Effector CD4-positive, alpha-beta T cell (primary cell): Measurements from ENCODE around the gene BCL10.
A peak's percentile ranks its signal among the peaks of the same experiment; 100 is the strongest.
"Not testable (repeated sequence)": the region's sequence is repeated elsewhere in the genome, so short reads cannot be mapped to it uniquely, and the experiment has no call there.

Experiments
- DNase-seq: peaks from one replicate; pipeline ENCODE4 v3.0.0-alpha.2; 2020

The BCL10 gene

DNA sequence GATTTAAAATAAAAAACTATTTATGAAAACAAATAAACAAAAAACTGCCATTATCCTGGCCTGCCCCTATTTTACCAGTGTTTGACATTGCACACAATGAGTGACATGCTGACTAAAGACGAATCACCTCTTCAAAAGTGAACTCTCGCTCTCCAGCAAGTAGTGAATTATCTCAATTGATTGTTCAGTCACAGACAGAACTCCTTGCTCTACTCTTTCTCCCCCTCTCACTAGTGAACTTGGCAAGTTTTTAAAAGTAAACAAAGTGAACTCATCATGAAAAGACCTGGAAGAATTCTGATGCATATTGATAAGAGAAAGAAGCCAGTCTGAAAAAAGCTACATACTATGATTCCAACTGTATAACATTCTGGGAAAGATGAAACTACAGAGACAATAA, 12.3 kb downstream of the BCL10 start:
- no peak for DNase-seq

DNA sequence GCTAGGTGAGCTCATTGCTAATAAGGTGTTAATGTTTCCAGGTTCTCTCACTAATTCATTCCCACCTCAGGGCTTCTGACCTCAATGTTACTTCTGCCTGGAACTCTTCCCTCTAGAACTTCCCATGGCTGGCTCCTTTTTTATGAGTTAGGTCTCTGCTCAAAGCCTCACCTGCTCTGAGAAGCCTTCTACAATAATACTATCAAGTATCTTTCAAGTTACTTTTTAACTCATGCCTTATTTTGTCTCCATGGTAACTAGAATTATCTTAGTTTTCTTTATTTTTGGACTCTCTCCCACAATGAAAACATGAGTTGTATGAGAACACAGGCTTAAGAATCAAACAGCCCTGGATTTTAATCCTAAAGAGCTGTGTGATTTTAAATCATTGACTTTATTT, 13.4 kb downstream of the BCL10 start:
- no peak for DNase-seq

DNA sequence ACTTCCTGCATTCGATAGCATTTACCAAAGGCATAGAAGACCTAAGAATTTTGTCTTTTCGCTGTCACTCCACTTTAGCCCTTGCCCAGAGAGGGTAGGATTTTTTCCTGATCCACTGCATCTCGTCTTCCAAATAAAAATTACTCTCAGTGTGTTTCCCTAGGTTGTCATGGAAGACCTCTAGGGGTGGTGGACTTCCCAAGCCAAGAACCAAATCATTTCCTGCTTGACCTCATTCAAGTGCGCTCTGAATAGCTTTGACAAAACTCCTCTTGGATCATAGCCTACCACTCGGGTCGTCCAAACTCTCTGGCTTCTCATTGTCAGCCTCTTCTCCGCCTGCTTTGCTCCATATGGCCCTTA, 16.5 kb downstream of the BCL10 start:
- no peak for DNase-seq

DNA sequence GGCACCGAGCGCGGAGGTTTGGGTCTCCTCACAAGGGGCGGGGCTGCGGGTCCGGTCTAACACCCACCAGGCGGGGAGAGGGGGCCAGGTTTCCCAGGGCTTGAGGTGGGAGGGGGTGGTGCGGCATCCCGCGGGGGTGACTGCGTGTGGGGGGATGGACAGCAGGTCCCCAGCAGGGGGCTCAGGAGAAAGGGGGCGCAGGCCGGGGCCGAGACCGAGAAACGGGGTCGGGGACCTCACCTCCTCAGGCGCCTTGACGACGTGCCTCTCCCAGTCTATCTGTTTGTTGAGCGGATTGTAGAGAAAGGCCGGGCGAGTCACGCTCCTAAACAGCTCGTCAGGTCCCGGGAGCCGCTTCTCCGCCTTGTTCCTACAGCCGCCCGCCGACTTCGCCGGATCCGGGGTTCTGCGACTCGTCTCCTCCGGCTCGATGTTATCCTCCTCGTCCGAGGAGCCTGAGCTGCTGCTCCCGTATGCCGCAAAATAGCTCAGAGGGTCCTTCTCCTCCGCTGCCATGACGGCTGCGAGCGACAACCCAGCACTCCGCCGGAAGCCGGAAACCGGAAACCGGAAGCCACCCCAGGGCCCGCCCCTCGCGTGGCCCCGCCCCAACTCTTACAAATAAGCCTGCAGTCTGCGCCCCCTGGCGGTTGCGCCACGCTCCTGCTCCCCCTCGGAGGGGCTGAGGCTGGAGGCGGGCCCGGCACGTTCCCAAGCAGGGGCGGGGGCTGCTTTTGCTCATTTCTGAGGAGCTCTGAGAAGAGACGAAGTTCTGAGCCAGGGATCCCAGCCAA, 17.1 kb downstream of the BCL10 start, which contains the start of gene C1orf52:
TSS of gene C1orf52 (minus strand) at position 545 of the 794 bp plus-strand sequence. CDS start at position 516, 29 bp downstream.
- peak; percentile 96 for DNase-seq

DNA sequence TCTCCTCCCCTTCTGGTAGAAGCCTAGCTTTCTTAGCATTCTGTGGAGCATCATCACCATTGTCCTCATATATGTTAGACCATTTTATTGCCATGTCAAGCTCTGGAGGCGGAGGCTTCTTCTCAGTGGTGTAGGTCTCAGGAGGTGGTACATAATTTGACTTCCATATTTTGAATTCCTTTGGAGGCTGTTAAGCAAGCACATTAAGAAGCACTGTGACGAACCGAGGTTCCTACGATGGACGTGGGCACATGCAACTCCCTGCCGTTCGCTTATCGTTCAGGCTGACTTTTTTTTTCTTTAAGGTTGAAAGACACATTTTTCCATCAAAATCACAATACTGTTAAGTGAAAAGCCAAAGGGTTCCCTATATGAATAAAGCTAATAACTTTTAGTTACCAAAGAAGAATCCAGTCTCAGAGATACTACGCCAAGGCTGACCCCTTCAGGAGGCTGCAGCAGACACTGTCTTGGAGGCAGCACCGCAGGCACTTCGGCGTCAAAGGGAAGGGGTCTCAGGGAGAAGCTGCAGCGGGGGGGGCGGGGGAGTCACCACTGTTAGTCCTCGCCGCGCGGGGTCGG, 17.8 kb downstream of the BCL10 start:
- DNase-seq, result no peak

DNA sequence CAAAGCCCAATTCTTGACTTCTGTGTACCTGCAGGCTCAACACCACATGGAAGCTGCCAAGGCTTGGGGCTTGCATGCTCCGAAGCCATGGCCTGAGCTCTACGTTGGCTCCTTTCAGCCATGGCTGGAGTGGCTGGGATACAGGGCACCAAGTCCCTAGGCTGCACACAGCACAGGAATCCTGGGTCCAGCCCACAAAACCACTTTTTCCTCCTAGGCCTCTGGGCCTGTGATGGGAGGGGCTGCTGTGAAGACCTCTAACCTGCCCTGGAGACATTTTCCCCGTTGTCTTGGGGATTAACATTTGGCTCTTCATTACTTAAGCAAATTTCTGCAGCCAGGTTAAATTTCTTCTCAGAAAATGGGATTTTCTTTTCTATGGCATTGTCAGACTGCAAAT, 27.4 kb downstream of the BCL10 start:
- not testable (repeated sequence) for DNase-seq

DNA sequence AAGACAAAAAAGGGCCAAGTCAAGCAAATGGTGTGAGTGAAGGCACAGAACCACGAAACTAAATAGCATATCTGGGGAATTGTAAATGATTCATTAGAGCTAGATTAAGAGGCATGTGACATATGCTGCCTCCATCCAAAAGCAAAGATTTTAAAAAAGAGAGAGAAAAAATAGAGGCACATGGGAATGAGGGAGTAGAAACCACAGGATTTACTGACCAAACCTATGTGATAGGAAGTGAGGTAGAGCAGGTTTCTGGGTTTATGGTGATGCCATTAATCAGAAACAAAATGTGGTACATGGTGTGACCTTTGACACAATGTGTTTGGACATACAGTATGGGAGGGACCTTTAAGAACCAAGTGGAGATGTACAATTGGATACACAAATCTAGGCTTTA, 30.5 kb downstream of the BCL10 start:
- DNase-seq, result no peak

DNA sequence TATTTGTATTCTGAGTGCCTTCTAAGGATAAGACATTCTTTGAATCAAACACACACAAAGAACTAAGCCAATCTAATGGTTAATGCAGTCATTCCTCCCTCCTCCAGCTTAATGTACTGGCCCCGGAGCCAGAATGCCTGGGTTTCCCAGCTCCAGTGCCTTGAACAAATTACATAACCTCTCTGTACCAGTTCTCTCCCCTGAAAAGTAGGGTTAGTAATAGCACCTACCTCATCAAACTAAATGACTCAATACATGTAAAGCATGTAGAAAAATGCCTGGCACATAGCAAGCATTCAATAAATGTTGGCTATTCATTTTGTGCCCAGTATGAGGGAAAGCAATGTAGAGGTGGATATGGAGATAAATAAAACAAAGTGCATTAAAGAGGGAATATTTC, 31.0 kb downstream of the BCL10 start:
- DNase-seq, result no peak

DNA sequence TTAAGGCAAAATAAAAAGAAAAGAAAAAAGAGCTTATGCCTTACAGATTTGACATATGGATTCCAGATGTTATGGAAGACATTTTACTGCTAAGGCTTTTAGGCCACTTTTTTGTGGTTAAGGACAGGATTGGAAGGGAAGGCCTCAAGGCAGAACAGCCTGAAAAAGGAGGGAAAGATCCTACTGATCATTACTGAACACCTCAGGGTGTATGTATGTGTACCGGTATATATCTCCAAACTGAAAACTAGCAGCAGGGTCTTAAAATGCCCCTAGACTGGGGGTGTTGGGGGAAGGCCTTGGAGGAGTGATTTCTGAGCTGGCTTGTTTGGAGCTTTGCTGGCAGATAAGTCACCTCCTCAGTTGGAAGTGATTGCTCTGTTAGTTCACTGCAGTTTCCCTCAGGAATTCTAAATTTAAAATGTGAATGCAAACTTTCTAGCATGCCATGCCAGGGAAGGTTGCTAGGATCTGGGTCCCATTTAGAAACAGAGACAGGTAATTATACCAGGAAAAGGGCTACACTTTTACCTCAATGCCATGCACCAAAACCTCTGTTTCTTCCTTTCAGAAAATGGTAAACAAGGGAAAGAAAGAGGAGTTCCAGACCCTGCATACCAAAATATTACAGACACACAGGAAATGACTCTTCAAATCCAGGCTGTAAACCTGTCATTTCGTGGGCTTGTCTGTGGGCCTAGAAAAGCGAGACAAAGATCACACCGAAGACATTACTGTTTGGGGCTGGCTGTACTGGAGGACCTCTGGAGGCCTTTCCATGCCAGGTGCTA, 32.0 kb downstream of the BCL10 start:
- no peak for DNase-seq

DNA sequence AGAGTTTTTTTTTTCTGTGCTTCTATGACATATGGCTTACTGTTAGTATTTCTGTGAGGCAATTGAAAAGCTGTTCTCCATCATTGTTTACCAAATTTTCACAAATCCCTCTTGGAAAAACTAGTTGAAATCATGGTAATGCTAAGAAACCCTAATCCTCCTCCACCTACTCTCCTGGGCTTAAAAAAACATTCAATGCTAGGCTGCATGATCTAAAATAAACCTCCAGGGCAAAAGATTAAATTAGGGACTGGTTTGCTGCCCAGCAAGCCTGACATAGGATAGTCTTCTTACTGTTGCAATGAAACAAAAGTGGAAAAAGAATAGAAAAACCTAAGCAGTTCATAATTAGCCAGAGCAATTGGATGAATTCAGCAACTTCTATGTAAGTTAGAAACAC, 33.1 kb downstream of the BCL10 start:
- no peak for DNase-seq

DNA sequence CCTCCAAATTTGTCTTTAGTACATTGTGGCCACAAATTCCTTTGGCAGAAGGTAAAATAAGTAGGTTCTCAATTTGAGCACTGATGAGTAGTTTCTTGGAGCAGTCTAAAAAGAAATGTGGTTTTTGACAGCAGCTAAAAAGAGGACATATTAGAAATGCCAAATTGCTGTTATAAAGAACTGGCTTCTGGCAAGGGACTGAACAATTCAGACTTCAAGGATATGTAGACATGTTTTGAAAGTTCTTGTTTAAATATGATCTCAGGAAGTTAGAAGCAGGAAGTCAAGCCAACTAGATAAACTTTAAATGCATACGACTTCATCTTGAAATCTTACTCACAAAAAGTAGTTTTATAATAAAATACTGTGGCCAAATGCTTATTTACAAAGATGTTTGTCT, 35.8 kb downstream of the BCL10 start:
- DNase-seq, result no peak

DNA sequence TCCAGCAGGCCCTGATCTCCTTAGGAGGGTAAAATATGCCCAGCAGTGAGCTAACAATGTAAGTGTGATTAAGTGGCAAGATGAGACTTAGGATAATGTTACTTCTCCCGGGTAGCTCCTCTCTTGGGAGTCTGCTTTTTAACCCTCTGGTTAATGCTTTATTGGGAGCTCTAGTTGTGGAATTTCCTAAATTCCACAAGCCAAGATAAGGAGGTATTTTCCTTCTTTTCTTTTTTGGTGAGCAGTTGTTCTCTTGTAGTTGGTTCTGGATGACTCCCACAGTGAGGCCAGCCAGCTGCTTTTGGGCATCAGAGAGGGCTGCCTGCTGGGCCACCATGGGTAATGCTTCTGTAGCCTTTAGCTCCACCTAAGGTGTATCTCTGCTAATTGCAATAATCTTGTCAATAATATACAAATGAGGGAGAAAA, 36.2 kb downstream of the BCL10 start:
- no peak for DNase-seq

DNA sequence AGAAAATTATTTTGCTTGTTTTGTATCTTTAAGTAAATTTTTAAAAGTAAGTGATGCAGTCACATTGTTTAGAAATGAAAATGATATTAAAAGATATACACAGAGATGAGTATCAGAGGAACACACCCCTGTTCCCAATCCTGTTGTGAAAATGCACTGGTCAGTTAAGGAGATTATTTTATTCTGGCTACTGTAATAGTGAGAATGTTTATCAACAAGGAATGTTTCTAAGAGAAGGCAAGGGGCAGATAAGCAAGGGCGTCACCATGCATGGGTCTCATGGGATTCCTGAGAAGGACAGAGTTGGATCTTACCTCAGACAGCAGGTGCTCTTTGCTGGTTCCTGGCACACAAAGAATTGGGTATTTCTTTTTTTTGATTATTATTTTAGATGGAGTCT, 38.8 kb downstream of the BCL10 start:
- DNase-seq, result no peak

DNA sequence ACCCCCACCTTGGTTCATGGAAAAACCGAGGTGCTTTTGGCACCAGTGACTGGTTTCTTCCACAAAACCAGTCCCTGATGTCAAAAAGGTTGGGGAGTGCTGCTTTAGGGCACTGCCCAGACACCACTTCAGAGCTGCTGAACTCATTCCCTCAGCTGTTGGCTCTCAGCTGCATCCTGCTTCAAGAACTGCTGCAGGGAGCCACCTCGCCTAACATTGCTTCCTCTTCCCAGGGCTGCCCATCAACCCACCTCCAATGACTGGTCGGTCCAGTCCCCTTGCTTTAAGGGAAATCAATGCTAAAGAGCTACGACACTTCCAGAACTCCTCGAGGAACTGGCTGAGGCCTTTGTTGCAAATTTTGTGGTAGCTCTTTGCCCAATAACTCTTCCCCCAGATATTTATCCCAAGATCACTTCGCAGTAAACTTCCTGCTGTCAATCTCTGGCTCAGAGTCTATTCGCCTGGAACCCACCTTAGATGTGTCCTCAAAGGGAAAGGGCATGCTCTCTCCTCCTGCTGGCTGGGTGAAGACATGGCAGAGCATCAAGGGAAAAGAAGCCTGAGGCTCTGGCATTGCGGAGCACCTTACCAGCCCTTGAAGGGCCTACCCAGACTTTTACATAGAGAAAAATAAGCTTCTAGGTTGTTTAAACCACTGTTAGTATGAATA, 46.0 kb downstream of the BCL10 start:
- DNase-seq, result no peak

DNA sequence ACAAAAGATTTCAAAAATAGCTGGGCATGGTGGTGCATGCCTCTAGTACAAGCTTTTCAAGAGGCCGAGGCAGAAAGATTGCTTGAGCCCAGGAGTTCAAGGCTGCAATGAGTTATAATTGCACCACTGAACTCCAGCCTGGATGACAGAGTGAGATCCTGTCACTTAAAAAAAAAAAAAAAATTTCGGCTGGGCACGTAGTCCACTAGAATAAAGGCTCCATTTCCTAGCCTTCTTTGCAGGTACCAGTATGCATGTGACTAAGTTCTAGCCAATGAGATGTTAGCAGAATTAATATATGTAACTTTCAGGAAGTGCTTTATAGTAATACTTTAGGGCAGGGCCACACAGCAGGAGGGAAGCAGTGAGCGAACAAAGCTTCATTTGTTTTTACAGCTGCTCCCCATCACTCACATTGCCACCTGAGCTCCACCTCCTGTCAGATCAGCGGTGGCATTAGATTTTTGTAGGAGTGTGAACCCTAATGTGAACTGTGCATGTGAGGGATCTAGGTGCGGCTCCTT, 46.8 kb downstream of the BCL10 start:
- no peak for DNase-seq

DNA sequence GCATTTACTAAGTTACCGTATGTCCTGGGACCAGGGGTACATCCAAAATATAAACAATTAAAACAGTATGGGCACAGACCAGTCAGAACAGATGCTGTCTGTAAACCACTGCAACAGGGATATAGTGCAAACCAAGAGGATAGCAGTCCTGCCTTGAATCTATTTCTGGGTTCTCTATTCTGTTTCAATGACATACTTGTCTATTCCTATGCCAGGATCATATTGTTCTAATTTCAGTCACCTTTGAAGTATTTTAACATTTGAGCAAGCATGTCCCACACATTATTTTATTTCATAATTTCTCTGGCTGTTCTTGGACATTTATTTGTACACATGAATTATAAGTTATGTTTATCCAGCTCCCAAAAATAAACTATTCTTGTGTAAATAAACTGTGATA, 47.5 kb downstream of the BCL10 start:
- no peak for DNase-seq

DNA sequence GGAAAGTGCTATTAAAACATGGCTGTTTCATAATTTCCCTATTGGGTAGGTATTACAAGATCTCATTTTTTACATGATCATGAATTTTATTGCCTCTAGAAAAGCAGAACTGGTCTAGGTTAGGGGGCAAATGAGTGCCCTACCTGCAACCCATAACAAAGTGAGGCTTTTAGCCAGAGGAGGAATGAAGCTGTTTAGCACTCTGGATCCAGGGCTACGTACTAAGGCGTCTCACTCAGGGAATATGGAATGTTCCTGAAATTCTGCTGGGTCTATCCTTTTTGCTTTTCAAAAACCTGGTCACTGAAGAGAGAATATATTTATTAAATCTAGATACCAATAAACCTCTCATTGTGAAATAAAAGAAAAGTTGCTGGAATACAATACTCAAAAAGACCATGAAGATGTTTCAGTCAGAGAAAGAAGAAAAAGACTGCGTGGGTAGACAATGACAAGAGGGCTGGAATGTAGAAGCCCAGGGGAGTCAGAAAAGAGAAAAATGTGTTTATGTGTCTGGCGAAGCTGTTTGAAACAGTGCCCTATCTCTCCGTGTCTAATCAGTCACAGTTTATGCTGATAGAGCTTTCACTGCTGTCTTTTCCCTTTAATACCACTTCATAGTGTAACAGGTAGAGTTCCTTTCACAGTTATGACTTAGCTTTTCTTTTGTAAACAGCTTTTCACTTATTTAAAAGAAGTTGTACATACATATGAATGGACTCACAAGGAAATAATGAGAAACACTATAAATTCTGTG, 50.6 kb downstream of the BCL10 start:
- no peak for DNase-seq

DNA sequence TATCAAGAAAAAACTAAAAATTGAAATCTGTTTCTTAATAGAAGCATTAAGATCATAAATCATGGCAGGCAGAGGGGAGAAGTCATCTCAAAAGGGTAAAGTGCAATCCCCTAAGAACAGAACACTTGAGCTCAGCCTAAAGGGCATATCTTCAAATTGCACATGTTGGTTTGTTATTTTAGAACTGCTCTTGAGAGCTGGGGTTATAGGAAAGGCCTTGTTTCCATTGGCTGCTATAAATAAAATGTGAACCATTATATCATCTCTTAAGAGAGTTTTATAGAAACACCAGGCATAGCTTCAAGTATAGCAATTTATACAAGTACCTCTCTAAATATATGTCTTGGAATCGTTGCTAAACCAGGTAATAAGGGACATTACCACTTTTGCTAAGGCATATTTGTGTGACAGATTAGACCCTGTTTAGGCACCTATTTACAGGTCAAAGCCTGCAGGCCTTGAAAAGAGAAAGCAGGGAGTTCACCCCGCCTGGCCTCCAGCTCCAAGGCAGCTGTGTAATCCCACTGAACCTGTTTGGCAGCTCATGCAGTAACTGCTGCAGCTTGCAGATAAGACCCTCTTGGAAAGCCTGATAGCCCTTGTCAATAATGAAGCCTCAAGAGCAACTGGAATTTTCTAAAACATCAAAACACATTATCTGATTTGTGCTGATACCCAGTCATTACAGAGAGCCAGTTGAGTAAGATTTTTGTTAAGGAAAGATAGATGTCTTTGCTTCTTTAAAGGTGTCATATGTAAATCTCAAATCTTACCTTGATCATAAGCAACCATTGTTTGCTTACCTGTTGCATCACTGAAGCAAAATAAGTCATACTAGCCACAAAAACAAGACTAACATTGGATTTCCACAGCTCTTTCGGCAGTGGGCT, 51.5 kb downstream of the BCL10 start:
- no peak for DNase-seq

DNA sequence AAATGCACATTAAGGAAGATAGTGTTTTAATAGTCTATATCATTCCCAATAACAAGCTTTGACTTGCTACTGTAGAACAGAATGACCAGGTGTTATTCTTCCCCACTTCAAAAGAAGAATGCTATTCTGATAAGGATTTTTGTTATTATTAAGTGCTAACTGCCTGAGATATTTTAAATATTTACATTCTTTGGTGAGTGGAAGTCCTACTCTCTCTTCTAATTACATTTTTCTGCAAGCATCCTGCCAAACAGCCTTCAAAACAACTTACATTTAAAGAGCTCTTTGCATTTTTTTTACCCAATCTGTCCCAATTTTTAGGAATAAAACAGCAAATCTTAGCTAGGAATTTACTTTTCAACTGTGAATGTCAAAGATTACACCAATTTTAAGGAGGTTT, 52.1 kb downstream of the BCL10 start:
- no peak for DNase-seq

DNA sequence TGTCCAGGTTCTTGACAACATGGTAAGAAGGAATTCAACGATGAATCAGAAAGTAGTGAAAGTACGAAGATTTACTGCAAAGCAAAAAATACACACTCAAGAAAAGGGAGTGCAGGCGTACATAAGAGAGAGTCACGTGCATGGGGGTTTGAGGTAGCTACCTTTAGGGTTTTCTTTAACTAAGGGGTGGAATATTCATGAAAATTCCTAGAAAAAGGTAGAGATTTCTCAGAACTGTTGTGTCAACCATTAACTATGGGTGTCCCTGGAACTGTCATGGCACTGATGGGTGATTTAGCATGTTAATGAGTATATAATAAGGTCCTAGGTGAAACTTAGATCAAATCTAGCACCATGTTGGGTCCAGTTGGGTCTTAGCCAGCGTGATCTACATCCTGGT, 53.1 kb downstream of the BCL10 start:
- no peak for DNase-seq

DNA sequence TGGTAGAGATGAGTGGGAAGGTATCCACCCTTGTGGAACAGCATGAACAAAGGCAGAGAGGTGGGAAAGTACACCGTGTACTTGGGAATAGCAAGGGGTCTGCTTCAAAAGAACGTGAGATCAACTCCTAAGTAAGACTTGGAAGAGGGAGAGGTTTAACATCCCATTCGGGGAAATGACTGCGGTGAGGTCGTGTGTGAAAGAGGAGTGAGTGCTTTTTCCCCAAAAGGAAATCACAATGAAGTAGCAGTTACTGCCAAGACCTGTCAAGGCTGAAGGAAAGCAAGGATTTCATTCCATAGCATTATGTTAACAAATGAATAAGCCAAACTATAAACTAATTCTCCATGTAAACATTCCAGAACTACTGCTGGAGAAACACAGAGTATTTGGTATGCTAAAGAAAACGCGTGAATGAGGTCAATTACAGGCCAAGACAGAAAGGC, 55.7 kb downstream of the BCL10 start:
- DNase-seq, result no peak
